Measurements from ENCODE around the gene BRD9. TPM values are rescaled to one million over a fixed set of nuclear protein-coding genes. Genes with fewer than 3 reads are reported as not detected.
A peak's percentile ranks its signal among the peaks of the same experiment; 100 is the strongest.
"Not testable (repeated sequence)": the region's sequence is repeated elsewhere in the genome, so short reads cannot be mapped to it uniquely, and the experiment has no call there.

BRD9 gene
- total RNA-seq, 4 donors from 2014 or later = 22.3 to 38.5 (median 28.4) TPM

- WGBS, 2 donors (ENCODE audit: low coverage in 1 of 2) = 17 to 44% methylated on average over 1 to 2 of the region's 4 CpGs
- H3K36me3 ChIP-seq = no peaks in the 10 kb centered on the region
- H3K4me1 ChIP-seq = peaks cover 0 to 22% (median 6%) of the 10 kb centered on the region in 3 donors
- peak overlapping the region; percentile 2 to 83 (median 74) for H3K27ac ChIP-seq
- no peaks in the 10 kb centered on the region for H3K9me3 ChIP-seq
- no peak for TF ChIP-seq EP300 (IDR thresholded peaks at IDR 0.05)
- peak in 1 of 4 experiments; percentile 21 for TF ChIP-seq CTCF (IDR thresholded peaks at IDR 0.05)
- TF ChIP-seq POLR2AphosphoS5 (IDR thresholded peaks at IDR 0.05) = peak; percentile 72
- H3K4me3 ChIP-seq = no peak overlapping the region
- ATAC-seq = peak; percentile 85
- no peaks in the 10 kb centered on the region for H3K27me3 ChIP-seq
Observed at GRCh38 chr5:932628-933250, 40.1 kb upstream of the BRD9 start.

GRCh38 chr5:932151-932627 is 39.6 kb upstream of the BRD9 start:
- Histone ChIP-seq H3K27ac (peak overlapping the region; percentile 2 to 83 (median 74)), H3K36me3 (no peaks in the 10 kb centered on the region)
- 73 to 83% methylated on average over 1 to 2 of the region's 8 CpGs for WGBS, 2 donors (ENCODE audit: low coverage in 1 of 2)

GRCh38 chr5:931570-932145 is 39.1 kb upstream of the BRD9 start:
- H3K9me3 ChIP-seq = no peaks in the 10 kb centered on the region
- 70 to 90% methylated on average over 2 to 8 of the region's 13 CpGs for WGBS, 2 donors (ENCODE audit: low coverage in 1 of 2)
- no peak for ATAC-seq
- H3K27me3 ChIP-seq = peaks cover 7% of the 10 kb centered on the region
- H3K36me3 ChIP-seq = no peaks in the 10 kb centered on the region
- peak overlapping the region in 2 of 4 donors; percentile 73 to 83 for H3K27ac ChIP-seq
- no peak for TF ChIP-seq CTCF (IDR thresholded peaks at IDR 0.05)
- no peak for TF ChIP-seq EP300 (IDR thresholded peaks at IDR 0.05)
- no peak for TF ChIP-seq POLR2A (IDR thresholded peaks at IDR 0.05)
- TF ChIP-seq POLR2AphosphoS5 (IDR thresholded peaks at IDR 0.05) = no peak
- H3K4me1 ChIP-seq = peaks cover 0 to 28% (median 11%) of the 10 kb centered on the region in 3 donors
- no peak overlapping the region for H3K4me3 ChIP-seq

More at GRCh38 chr5:932151-932627, 39.6 kb upstream of the BRD9 start:
- H3K4me1 ChIP-seq = peaks cover 0 to 22% (median 6%) of the 10 kb centered on the region in 3 donors
- H3K9me3 ChIP-seq = no peaks in the 10 kb centered on the region
- no peak for TF ChIP-seq EP300 (IDR thresholded peaks at IDR 0.05)
- no peak for TF ChIP-seq POLR2AphosphoS5 (IDR thresholded peaks at IDR 0.05)
- TF ChIP-seq CTCF (IDR thresholded peaks at IDR 0.05) = no peak
- no peak for TF ChIP-seq POLR2A (IDR thresholded peaks at IDR 0.05)
- no peak overlapping the region for H3K4me3 ChIP-seq
- peaks cover 1% of the 10 kb centered on the region for H3K27me3 ChIP-seq
- ATAC-seq = no peak

GRCh38 chr5:930866-931265 is 38.3 kb upstream of the BRD9 start:
- no peak overlapping the region for H3K27ac ChIP-seq
- H3K27me3 ChIP-seq = peaks cover 14% of the 10 kb centered on the region
- no peak for ATAC-seq
- H3K4me1 ChIP-seq = peaks cover 0 to 36% (median 13%) of the 10 kb centered on the region in 3 donors
- H3K4me3 ChIP-seq = no peak overlapping the region
- WGBS, 2 donors (ENCODE audit: low coverage in 1 of 2) = 89 to 100% methylated on average over 1 to 8 of the region's 8 CpGs
- H3K36me3 ChIP-seq = no peaks in the 10 kb centered on the region
- no peaks in the 10 kb centered on the region for H3K9me3 ChIP-seq
- TF ChIP-seq POLR2A (IDR thresholded peaks at IDR 0.05) (no peak), EP300 (IDR thresholded peaks at IDR 0.05) (no peak), CTCF (IDR thresholded peaks at IDR 0.05) (no peak), POLR2AphosphoS5 (IDR thresholded peaks at IDR 0.05) (no peak)

GRCh38 chr5:929596-929995 is 37.0 kb upstream of the BRD9 start:
- peaks cover 26% of the 10 kb centered on the region for H3K27me3 ChIP-seq

GRCh38 chr5:929182-929581 is 36.6 kb upstream of the BRD9 start:
- not testable (repeated sequence) for H3K4me3 ChIP-seq, H3K36me3 ChIP-seq, H3K9me3 ChIP-seq, ATAC-seq, H3K27ac ChIP-seq
- Histone ChIP-seq H3K4me1 (peaks cover 0 to 35% (median 13%) of the 10 kb centered on the region in 3 donors), H3K27me3 (peaks cover 30% of the 10 kb centered on the region)

More at GRCh38 chr5:929596-929995, 37.0 kb upstream of the BRD9 start:
- no peak overlapping the region for H3K27ac ChIP-seq
- TF ChIP-seq EP300 (IDR thresholded peaks at IDR 0.05) = no peak
- no peak for TF ChIP-seq CTCF (IDR thresholded peaks at IDR 0.05)
- no peak for TF ChIP-seq POLR2AphosphoS5 (IDR thresholded peaks at IDR 0.05)
- no peak for TF ChIP-seq POLR2A (IDR thresholded peaks at IDR 0.05)
- H3K9me3 ChIP-seq = no peaks in the 10 kb centered on the region
- peaks cover 0 to 36% (median 13%) of the 10 kb centered on the region in 3 donors for H3K4me1 ChIP-seq
- no peak overlapping the region for H3K4me3 ChIP-seq
- no peaks in the 10 kb centered on the region for H3K36me3 ChIP-seq
- ATAC-seq = no peak

All from gastroesophageal sphincter (tissue), 4 donors.